ENCODE measurements around the gene ARHGEF19. TPM values are rescaled to one million over a fixed set of nuclear protein-coding genes. Genes with fewer than 3 reads are reported as not detected.

Gene ARHGEF19
- total and polyA plus RNA-seq, 2 of the 4 experiments (the other 2 are of a cell fraction) = 4.5 to 16.8 TPM

DNA sequence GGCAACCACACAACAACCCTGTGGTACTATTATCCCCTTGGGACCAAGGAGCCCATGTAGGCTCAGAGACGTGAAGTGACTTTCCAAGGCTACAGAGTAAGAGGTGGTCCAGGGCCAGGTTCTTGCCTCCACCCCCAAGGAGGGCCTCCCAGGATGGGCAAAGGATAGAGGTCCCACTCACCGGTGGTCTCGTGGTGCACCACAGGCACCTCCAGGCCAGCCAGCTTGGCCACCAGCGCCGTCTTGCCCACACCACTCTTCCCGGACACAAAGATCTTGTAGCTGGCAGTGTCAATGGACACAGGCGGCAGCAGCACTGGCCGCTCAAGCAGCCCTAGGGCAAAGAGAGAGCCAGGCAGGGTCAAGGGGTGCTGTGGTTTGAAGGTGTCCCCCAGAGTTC, 21.0 kb upstream of the ARHGEF19 start:
- no peak overlapping the region for H3K18ac ChIP-seq (ENCODE audit: low read depth, low read length)
- H2BK15ac ChIP-seq (ENCODE audit: low read depth, low read length) = no peak overlapping the region
- H2BK20ac ChIP-seq (ENCODE audit: low read depth, low read length) = no peak overlapping the region
- TF ChIP-seq POLR2A (IDR thresholded peaks at IDR 0.05; ENCODE audit: low read depth, low read length) (no peak), BHLHE40 (IDR thresholded peaks at IDR 0.05; ENCODE audit: low read depth, low read length) (no peak), RAD21 (IDR thresholded peaks at IDR 0.05; ENCODE audit: low read length) (no peak), SMC3 (IDR thresholded peaks at IDR 0.05; ENCODE audit: low read depth, low read length) (no peak), MAFK (IDR thresholded peaks at IDR 0.05; ENCODE audit: low read depth, low read length) (no peak), RFX5 (IDR thresholded peaks at IDR 0.05; ENCODE audit: low read depth, low read length) (no peak), CEBPB (IDR thresholded peaks at IDR 0.05; ENCODE audit: low read depth, low read length) (no peak), RCOR1 (IDR thresholded peaks at IDR 0.05; ENCODE audit: insufficient replicate concordance, low read length) (no peak), FOS (IDR thresholded peaks at IDR 0.05; ENCODE audit: low read depth, low read length) (no peak)
- TF ChIP-seq, protein P1, sequence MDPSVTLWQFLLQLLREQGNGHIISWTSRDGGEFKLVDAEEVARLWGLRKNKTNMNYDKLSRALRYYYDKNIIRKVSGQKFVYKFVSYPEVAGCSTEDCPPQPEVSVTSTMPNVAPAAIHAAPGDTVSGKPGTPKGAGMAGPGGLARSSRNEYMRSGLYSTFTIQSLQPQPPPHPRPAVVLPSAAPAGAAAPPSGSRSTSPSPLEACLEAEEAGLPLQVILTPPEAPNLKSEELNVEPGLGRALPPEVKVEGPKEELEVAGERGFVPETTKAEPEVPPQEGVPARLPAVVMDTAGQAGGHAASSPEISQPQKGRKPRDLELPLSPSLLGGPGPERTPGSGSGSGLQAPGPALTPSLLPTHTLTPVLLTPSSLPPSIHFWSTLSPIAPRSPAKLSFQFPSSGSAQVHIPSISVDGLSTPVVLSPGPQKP (IDR thresholded peaks at IDR 0.05; ENCODE audit: borderline replicate concordance, low read depth, low read length) = no peak
- TF ChIP-seq, protein P2, sequence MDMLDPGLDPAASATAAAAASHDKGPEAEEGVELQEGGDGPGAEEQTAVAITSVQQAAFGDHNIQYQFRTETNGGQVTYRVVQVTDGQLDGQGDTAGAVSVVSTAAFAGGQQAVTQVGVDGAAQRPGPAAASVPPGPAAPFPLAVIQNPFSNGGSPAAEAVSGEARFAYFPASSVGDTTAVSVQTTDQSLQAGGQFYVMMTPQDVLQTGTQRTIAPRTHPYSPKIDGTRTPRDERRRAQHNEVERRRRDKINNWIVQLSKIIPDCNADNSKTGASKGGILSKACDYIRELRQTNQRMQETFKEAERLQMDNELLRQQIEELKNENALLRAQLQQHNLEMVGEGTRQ (IDR thresholded peaks at IDR 0.05; ENCODE audit: low read depth, low read length) = no peak
- no peaks in the 10 kb centered on the region for H3K36me3 ChIP-seq (ENCODE audit: control insufficient read depth, insufficient read depth, low read length)
- no peak overlapping the region for H2BK120ac ChIP-seq (ENCODE audit: low read depth, low read length)
- WGBS, 2 experiments (ENCODE audit: extremely low coverage in 2 of 2, insufficient read length in 1 of 2) = 100% methylated on average over 3 of the region's 8 CpGs; no CpG with 5 or more reads in 1 of the 2 experiments
- no peak overlapping the region for H3K23ac ChIP-seq (ENCODE audit: low read depth, low read length)
- H4K5ac ChIP-seq (ENCODE audit: low read depth, low read length) = no peak overlapping the region
- in situ Hi-C loops (cut with MboI; ENCODE audit: low sequenced_read_pairs) (no loop called here), intact Hi-C loops (cut with micrococcal nuclease) (no loop called here), dilution Hi-C loops (cut with HindIII; ENCODE audit: low sequenced_read_pairs, unreplicated experiment) (no loop called here)
- no peak overlapping the region for H2AK5ac ChIP-seq (ENCODE audit: low read depth, low read length)
- ATAC-seq (ENCODE audit: low read depth) (no peak), DNase-seq (no peak)
- H2AFZ ChIP-seq (replicated peaks; ENCODE audit: low read length, poor library complexity) = no peak overlapping the region
- no peak overlapping the region for H3K56ac ChIP-seq (ENCODE audit: extremely low read depth, insufficient read depth, low read length)
- no peak overlapping the region for H2AK9ac ChIP-seq (replicated peaks; ENCODE audit: low read depth, low read length, poor library complexity)
- no peak overlapping the region for H3K4me3 ChIP-seq (ENCODE audit: insufficient read depth, low read depth, low read length)
- CTCF ChIA-PET = no interaction called here
- no peak overlapping the region for H3K4ac ChIP-seq (ENCODE audit: low read depth, low read length)
- no TSS peak for BruUV-seq (replicated peaks)
- H3K9me1 ChIP-seq (ENCODE audit: insufficient read depth, low read length) = 0 out of 2 replicates have a peak, but pooled peaks cover 6% of the 10 kb centered on the region
- no peak overlapping the region for H3K27ac ChIP-seq (ENCODE audit: insufficient read depth, low read length)
- no peak overlapping the region for H3K14ac ChIP-seq (replicated peaks; ENCODE audit: low read depth, low read length)
- H3K79me1 ChIP-seq (ENCODE audit: low read depth in 1 of 2, low read length in 2 of 2) = peaks cover 0 to 9% of the 10 kb centered on the region in 2 experiments; a peak in 2 of 4 replicates
- no peak overlapping the region for H2BK5ac ChIP-seq (ENCODE audit: low read depth, low read length, poor library complexity, severe bottlenecking)
- no peak overlapping the region for H3K9ac ChIP-seq (ENCODE audit: low read depth, low read length)
- peaks cover 10% of the 10 kb centered on the region for H3K4me1 ChIP-seq (ENCODE audit: control insufficient read depth, insufficient read depth, low read length)
- H3K27me3 ChIP-seq (ENCODE audit: control insufficient read depth, insufficient read depth, low read length) = peaks cover 3% of the 10 kb centered on the region; the same call in 1 of the 2 replicates
- no peak overlapping the region for H3K4me2 ChIP-seq (ENCODE audit: low read depth, low read length)
- H4K91ac ChIP-seq (ENCODE audit: insufficient read depth, low read depth, low read length) = no peak overlapping the region
- no peak overlapping the region for H4K8ac ChIP-seq (ENCODE audit: low read depth in 2 of 2, low read length in 2 of 2)
- no peaks in the 10 kb centered on the region for H3K9me3 ChIP-seq (ENCODE audit: control insufficient read depth, insufficient read depth, low read length)
- POLR2A ChIA-PET (ENCODE audit: unreplicated experiment) = no interaction called here
- no peaks in the 10 kb centered on the region for H4K20me1 ChIP-seq (ENCODE audit: insufficient read depth, low read length)
